Ishikawa (cell line): Measurements from ENCODE around the gene POT1.

Source experiments
- CREB1 ChIP-seq: IDR thresholded peaks from 2 replicates; pipeline ENCODE4 v1.6.1; 2012; ENCODE audit warnings: low read depth
- EGR1 ChIP-seq: IDR thresholded peaks from 2 replicates; pipeline ENCODE4 v1.6.1; 2012
- RAD21 ChIP-seq: IDR thresholded peaks from 2 replicates; pipeline ENCODE4 v1.6.1; 2012; ENCODE audit warnings: low read depth
- TAF1 ChIP-seq: IDR thresholded peaks from 2 replicates; pipeline ENCODE4 v1.6.1; 2012; ENCODE audit warnings: low read depth, mild to moderate bottlenecking
- TEAD4 ChIP-seq: IDR thresholded peaks from 2 replicates; pipeline ENCODE4 v1.6.1; 2012
- YY1 ChIP-seq: IDR thresholded peaks from 2 replicates; pipeline ENCODE4 v1.6.1; 2012; ENCODE audit warnings: low read depth
- TF ChIP-seq, protein P1 (sequence below): IDR thresholded peaks from 2 replicates; pipeline ENCODE4 v1.6.1; 2012
- TF ChIP-seq, protein P2 (sequence below): IDR thresholded peaks from 2 replicates; pipeline ENCODE4 v1.6.1; 2012; ENCODE audit warnings: low read depth, mild to moderate bottlenecking

DNA sequence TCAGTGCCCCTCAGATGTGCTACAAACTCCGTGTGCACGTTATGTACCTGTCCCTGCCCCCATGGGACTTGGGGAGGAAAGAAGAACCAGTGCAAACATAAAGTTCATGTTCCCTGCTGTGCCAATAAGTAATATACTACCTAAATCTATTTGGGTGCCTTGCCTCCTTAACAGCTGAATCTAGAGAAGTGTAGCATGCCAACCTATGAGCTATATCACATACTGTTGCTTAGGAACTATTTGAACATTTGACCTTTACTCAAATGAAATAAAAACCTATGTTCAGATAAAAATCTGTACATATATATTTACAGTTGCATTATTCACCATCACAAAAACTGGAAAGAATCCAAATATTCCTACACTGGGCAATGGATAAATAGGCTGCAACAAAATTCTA lies 9.8 kb downstream of the POT1 start:
- TF ChIP-seq YY1 (no peak), TEAD4 (no peak), RAD21 (no peak), TAF1 (no peak), CREB1 (no peak), EGR1 (no peak)
- TF ChIP-seq, protein P1, sequence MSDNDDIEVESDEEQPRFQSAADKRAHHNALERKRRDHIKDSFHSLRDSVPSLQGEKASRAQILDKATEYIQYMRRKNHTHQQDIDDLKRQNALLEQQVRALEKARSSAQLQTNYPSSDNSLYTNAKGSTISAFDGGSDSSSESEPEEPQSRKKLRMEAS: no peak
- TF ChIP-seq, protein P2, sequence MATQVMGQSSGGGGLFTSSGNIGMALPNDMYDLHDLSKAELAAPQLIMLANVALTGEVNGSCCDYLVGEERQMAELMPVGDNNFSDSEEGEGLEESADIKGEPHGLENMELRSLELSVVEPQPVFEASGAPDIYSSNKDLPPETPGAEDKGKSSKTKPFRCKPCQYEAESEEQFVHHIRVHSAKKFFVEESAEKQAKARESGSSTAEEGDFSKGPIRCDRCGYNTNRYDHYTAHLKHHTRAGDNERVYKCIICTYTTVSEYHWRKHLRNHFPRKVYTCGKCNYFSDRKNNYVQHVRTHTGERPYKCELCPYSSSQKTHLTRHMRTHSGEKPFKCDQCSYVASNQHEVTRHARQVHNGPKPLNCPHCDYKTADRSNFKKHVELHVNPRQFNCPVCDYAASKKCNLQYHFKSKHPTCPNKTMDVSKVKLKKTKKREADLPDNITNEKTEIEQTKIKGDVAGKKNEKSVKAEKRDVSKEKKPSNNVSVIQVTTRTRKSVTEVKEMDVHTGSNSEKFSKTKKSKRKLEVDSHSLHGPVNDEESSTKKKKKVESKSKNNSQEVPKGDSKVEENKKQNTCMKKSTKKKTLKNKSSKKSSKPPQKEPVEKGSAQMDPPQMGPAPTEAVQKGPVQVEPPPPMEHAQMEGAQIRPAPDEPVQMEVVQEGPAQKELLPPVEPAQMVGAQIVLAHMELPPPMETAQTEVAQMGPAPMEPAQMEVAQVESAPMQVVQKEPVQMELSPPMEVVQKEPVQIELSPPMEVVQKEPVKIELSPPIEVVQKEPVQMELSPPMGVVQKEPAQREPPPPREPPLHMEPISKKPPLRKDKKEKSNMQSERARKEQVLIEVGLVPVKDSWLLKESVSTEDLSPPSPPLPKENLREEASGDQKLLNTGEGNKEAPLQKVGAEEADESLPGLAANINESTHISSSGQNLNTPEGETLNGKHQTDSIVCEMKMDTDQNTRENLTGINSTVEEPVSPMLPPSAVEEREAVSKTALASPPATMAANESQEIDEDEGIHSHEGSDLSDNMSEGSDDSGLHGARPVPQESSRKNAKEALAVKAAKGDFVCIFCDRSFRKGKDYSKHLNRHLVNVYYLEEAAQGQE: no peak
